Calu3 (cell line): Measurements from ENCODE around the gene SP1. TPM values are rescaled to one million over a fixed set of nuclear protein-coding genes. Genes with fewer than 3 reads are reported as not detected.
A peak's percentile ranks its signal among the peaks of the same experiment; 100 is the strongest.
"Not testable (repeated sequence)": the region's sequence is repeated elsewhere in the genome, so short reads cannot be mapped to it uniquely, and the experiment has no call there.

ENCODE experiments used
- BruUV-seq: library from RNA; stranded (reverse); fragments of 400-500 nt; replicated peaks from 2 replicates; lab custom pipeline; 2021; lab: Mats Ljungman, UMichigan
- CTCF ChIA-PET: fragments of 300-600 bp; sonication (Branson Sonifier 250); formaldehyde crosslinking; loops from one replicate; lab custom pipeline; 2022; ENCODE audit warnings: antibody characterized with exemption; lab: Charles Lee
- DNase-seq: peaks from one replicate; pipeline ENCODE4 v3.0.0; 2022
- H3K27ac Mint-ChIP-seq: one replicate; pipeline ENCODE4 v1.8.0; 2022; ENCODE audit warnings: mixed read lengths; ENCODE audit not compliant: unreplicated experiment
- H3K27me3 Mint-ChIP-seq: one replicate; pipeline ENCODE4 v1.8.0; 2022; ENCODE audit warnings: mixed read lengths; ENCODE audit not compliant: unreplicated experiment
- H3K36me3 Mint-ChIP-seq: one replicate; pipeline ENCODE4 v1.8.0; 2022; ENCODE audit warnings: mild to moderate bottlenecking, moderate library complexity, mixed read lengths; ENCODE audit not compliant: insufficient read depth, unreplicated experiment
- H3K4me1 Mint-ChIP-seq: one replicate; pipeline ENCODE4 v1.8.0; 2022; ENCODE audit warnings: mild to moderate bottlenecking, low read depth, mixed read lengths; ENCODE audit not compliant: unreplicated experiment
- H3K4me3 Mint-ChIP-seq: one replicate; pipeline ENCODE4 v1.8.0; 2022; ENCODE audit warnings: mild to moderate bottlenecking, low read depth, moderate library complexity, mixed read lengths; ENCODE audit not compliant: unreplicated experiment
- H3K9me3 Mint-ChIP-seq: one replicate; pipeline ENCODE4 v1.8.0; 2022; ENCODE audit warnings: low read depth, mixed read lengths; ENCODE audit not compliant: unreplicated experiment
- CTCF ChIP-seq: fragments of 200-600 bp; IDR thresholded peaks from one replicate; pipeline ENCODE4 v1.8.0; 2022; ENCODE audit warnings: antibody characterized with exemption; ENCODE audit not compliant: unreplicated experiment
- intact Hi-C: fragments of 100-400 bp; cut with micrococcal nuclease; formaldehyde crosslinking; loops from one replicate; pipeline ENCODE4 v1.10.0; 2022; ENCODE audit not compliant: unreplicated experiment
- total RNA-seq: library from RNA; stranded (reverse); gene quantifications from 2 replicates; pipeline ENCODE4 v1.2.3, GENCODE V29; 2022

Gene SP1
- total RNA-seq, 1 experiment from 2014 or later: 58.0 TPM

- Mint-ChIP-seq H3K27ac (no peak overlapping the region), H3K9me3 (no peaks in the 10 kb centered on the region), H3K27me3 (no peaks in the 10 kb centered on the region), H3K4me3 (no peak overlapping the region), H3K36me3 (peaks cover 17% of the 10 kb centered on the region), H3K4me1 (peaks cover 19% of the 10 kb centered on the region)
- DNase-seq: no peak
- no TSS peak for BruUV-seq
- CTCF ChIA-PET: interaction anchor here (0.6 to 1.0 kb wide), 2 partner anchors 48 to 66 kb away, joined by 3 to 4 read pairs; no protein-coding TSS in a partner anchor
- intact Hi-C loops: no loop called here
- no peak for TF ChIP-seq CTCF
These were observed 38.2 kb downstream of the SP1 start for GRCh38 chr12:53418221-53418620.

GRCh38 chr12:53419756-53420155 lies 39.8 kb downstream of the SP1 start:
- no peaks in the 10 kb centered on the region for H3K9me3 Mint-ChIP-seq
- intact Hi-C loops: no loop called here
- no peaks in the 10 kb centered on the region for H3K27me3 Mint-ChIP-seq
- no peak for DNase-seq
- H3K4me3 Mint-ChIP-seq: no peak overlapping the region
- BruUV-seq: TSS peak; percentile 21
- no peak overlapping the region for H3K27ac Mint-ChIP-seq
- H3K36me3 Mint-ChIP-seq: peaks cover 17% of the 10 kb centered on the region
- no peak for TF ChIP-seq CTCF
- CTCF ChIA-PET: interaction anchor here (0.5 to 4.0 kb wide), 6 partner anchors 33 to 233 kb away, joined by 3 to 46 read pairs (median 4); partner anchors contain the start of genes AAAS and TARBP2
- peaks cover 19% of the 10 kb centered on the region for H3K4me1 Mint-ChIP-seq

GRCh38 chr12:53422247-53422646 lies 42.3 kb downstream of the SP1 start:
- intact Hi-C loops, H3K9me3 Mint-ChIP-seq, H3K4me3 Mint-ChIP-seq, BruUV-seq, H3K27ac Mint-ChIP-seq, H3K27me3 Mint-ChIP-seq, DNase-seq, H3K36me3 Mint-ChIP-seq: not testable (repeated sequence)
- peaks cover 19% of the 10 kb centered on the region for H3K4me1 Mint-ChIP-seq
- CTCF ChIA-PET: interaction anchor here (0.7 to 4.0 kb wide), 2 partner anchors 43 to 70 kb away, joined by 4 to 46 read pairs; no protein-coding TSS in a partner anchor

- CTCF ChIA-PET: interaction anchor here (0.7 kb wide), 1 partner anchor 71 kb away, joined by 3 read pairs; no protein-coding TSS in a partner anchor
- Mint-ChIP-seq H3K4me3 (no peak within 1 kb of the TSS), H3K36me3 (peaks cover 6% of the 10 kb centered on the region), H3K27me3 (no peaks in the 10 kb centered on the region), H3K27ac (no peak within 1 kb of the TSS), H3K4me1 (peaks cover 29% of the 10 kb centered on the region), H3K9me3 (no peaks in the 10 kb centered on the region)
- TF ChIP-seq CTCF: no peak
- no peak for DNase-seq
- BruUV-seq: no TSS peak
- intact Hi-C loops: no loop called here
These were observed 43.6 kb downstream of the SP1 start, which contains the start of gene AMHR2 for GRCh38 chr12:53423597-53423996. Gene AMHR2, plus strand, starts transcription at chr12:53423855. Its CDS starts 80 bp downstream, at chr12:53423935.
